Adrenal gland (tissue), 5 donors: Measurements from ENCODE around the gene ASB13.

Experiments used
- POLR2A ChIP-seq, 2 donors: fragments of 450-650 bp; IDR thresholded peaks; one replicate each; pipeline ENCODE4 v1.6.1; 2017; ENCODE audit warnings: antibody characterized with exemption in 2 of 2, mild to moderate bottlenecking in 2 of 2, moderate library complexity in 1 of 2
- TF ChIP-seq, protein P1 (sequence below), 6 experiments: fragments of 450-650 bp in 4 of 6; fragments of 200-600 bp in 2 of 6; sonication (generic) in 1 of 6; IDR thresholded peaks; 1 replicate in 5 of 6; 2 replicates in 1 of 6; pipeline versions ENCODE4 v1.5.1 to v1.8.0; 2016 to 2021; ENCODE audit warnings: antibody characterized with exemption in 6 of 6, mild to moderate bottlenecking in 2 of 6, moderate library complexity in 1 of 6
- donor health status: DM: no; HTN: no; CAD: no.

DNA sequence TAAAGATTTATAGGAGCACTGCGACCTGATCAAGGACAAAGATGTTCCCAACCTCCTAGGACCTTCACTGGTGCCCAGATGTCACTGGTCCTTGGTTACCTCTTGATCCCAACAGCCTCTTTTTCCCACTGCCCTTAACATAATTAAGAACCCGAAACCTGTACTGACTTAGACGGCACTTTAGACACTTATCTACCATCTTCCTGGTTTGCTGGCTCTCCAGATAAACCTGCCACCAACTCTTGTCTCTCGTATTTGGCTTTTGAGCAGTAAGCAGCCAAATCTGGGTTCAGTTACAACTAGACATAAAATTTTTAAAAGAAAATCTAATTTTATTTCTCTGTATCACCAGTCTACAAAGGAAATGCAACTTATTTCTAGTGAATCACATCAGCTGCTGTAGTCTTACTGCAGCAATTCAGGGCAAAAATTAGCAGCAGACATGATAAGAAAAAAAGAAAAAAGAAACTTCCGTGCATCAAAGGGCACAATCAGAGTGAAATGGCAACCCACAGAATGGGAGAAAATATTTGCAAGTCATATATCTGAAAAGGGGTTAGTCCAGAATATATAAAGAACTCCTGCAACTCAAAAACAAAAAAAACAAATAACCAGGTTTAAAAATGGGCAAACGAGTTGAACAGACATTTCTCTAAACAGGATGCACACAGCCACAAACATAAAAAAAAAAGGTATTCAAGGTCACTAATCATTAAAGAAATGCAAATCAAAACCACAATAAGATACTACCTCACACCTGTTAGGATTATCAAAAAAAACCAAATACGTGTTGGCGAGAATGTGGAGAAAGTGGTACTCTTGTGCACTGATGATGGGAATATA, 9.4 kb downstream of the ASB13 start:
- no peak for TF ChIP-seq POLR2A (IDR thresholded peaks at IDR 0.05)
- TF ChIP-seq, protein P1, sequence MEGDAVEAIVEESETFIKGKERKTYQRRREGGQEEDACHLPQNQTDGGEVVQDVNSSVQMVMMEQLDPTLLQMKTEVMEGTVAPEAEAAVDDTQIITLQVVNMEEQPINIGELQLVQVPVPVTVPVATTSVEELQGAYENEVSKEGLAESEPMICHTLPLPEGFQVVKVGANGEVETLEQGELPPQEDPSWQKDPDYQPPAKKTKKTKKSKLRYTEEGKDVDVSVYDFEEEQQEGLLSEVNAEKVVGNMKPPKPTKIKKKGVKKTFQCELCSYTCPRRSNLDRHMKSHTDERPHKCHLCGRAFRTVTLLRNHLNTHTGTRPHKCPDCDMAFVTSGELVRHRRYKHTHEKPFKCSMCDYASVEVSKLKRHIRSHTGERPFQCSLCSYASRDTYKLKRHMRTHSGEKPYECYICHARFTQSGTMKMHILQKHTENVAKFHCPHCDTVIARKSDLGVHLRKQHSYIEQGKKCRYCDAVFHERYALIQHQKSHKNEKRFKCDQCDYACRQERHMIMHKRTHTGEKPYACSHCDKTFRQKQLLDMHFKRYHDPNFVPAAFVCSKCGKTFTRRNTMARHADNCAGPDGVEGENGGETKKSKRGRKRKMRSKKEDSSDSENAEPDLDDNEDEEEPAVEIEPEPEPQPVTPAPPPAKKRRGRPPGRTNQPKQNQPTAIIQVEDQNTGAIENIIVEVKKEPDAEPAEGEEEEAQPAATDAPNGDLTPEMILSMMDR (IDR thresholded peaks at IDR 0.05): no peak
